ENCODE measurements around the gene BRF1.

- TF ChIP-seq REST (IDR thresholded peaks at IDR 0.05; ENCODE audit: borderline replicate concordance in 1 of 2, low read depth in 1 of 2, low read length in 2 of 2) (no peak), MAX (IDR thresholded peaks at IDR 0.05) (no peak), RBFOX2 (IDR thresholded peaks at IDR 0.05; ENCODE audit: low read depth, low read length) (no peak), DBP (CRISPR knock-in tag; IDR thresholded peaks at IDR 0.05; ENCODE audit: not compliant biosample characterization) (no peak), ZXDC (CRISPR knock-in tag; IDR thresholded peaks at IDR 0.05) (no peak), CTCF (CRISPR knock-in tag; IDR thresholded peaks at IDR 0.05) (no peak), ZFP41 (CRISPR knock-in tag; IDR thresholded peaks at IDR 0.05; ENCODE audit: borderline replicate concordance) (no peak), HDAC2 (CRISPR knock-in tag; IDR thresholded peaks at IDR 0.05) (no peak), IKZF5 (CRISPR knock-in tag; IDR thresholded peaks at IDR 0.05) (no peak), EP300 (IDR thresholded peaks at IDR 0.05; ENCODE audit: low read depth in 2 of 2, low read length in 2 of 2) (no peak), EP300 (CRISPR knock-in tag; IDR thresholded peaks at IDR 0.05; ENCODE audit: borderline replicate concordance) (no peak), PAXIP1 (CRISPR knock-in tag; conservative IDR thresholded peaks at IDR 0.05) (no peak), ZNF142 (CRISPR knock-in tag; IDR thresholded peaks at IDR 0.05) (no peak)
These were observed 59.2 kb downstream of the BRF1 start for GRCh38 chr14:105241641-105242040.

All from HepG2 (cell line).